H9 (cell line): Measurements from ENCODE around the gene SMC3. TPM values are rescaled to one million over a fixed set of nuclear protein-coding genes. Genes with fewer than 3 reads are reported as not detected.

ENCODE experiments used
- DNase-seq: peaks from one replicate; pipeline ENCODE4 v3.0.0-alpha.2; 2017
- H2AFZ ChIP-seq: one replicate; pipeline ENCODE4 v1.6.1; 2013; ENCODE audit warnings: mild to moderate bottlenecking, low read length, control low read depth, moderate library complexity
- H2AK5ac ChIP-seq: 2 replicates; pipeline ENCODE4 v1.6.1; 2013; ENCODE audit warnings: low read length, control low read depth, mixed read lengths; ENCODE audit not compliant: insufficient read length
- H2BK120ac ChIP-seq: one replicate; pipeline ENCODE4 v1.6.1; 2013; ENCODE audit warnings: low read depth, mild to moderate bottlenecking, low read length, control low read depth, inconsistent platforms; ENCODE audit not compliant: poor library complexity, severe bottlenecking
- H2BK12ac ChIP-seq: 2 replicates; pipeline ENCODE4 v1.6.1; 2013; ENCODE audit warnings: low read length, control low read depth, mixed read lengths, low read depth; ENCODE audit not compliant: insufficient read length
- H2BK15ac ChIP-seq: 2 replicates; pipeline ENCODE4 v1.6.1; 2013; ENCODE audit warnings: low read depth, low read length, control low read depth
- H2BK20ac ChIP-seq: one replicate; pipeline ENCODE4 v1.6.1; 2013; ENCODE audit warnings: low read depth, mild to moderate bottlenecking, low read length, control low read depth, inconsistent platforms; ENCODE audit not compliant: poor library complexity, severe bottlenecking
- H2BK5ac ChIP-seq: 2 replicates; pipeline ENCODE4 v1.6.1; 2013; ENCODE audit warnings: low read length, control low read depth, mixed read lengths; ENCODE audit not compliant: insufficient read length
- H3K14ac ChIP-seq: 2 replicates; pipeline ENCODE4 v1.6.1; 2013; ENCODE audit warnings: low read length, control low read depth; ENCODE audit not compliant: insufficient read depth
- H3K18ac ChIP-seq: 2 replicates; pipeline ENCODE4 v1.6.1; 2013; ENCODE audit warnings: low read depth, mild to moderate bottlenecking, mixed read lengths, low read length, control low read depth; ENCODE audit not compliant: insufficient read length
- H3K23ac ChIP-seq: 2 replicates; pipeline ENCODE4 v1.6.1; 2013; ENCODE audit warnings: low read length, control low read depth, mixed read lengths, low read depth; ENCODE audit not compliant: insufficient read length
- H3K23me2 ChIP-seq: 2 replicates; pipeline ENCODE4 v1.6.1; 2013; ENCODE audit warnings: low read depth, mild to moderate bottlenecking, mixed read lengths, low read length, control low read depth; ENCODE audit not compliant: insufficient read length, poor library complexity, severe bottlenecking
- H3K27ac ChIP-seq: 2 replicates; pipeline ENCODE4 v1.5.1; 2013; ENCODE audit warnings: low read length, control low read depth, mixed read lengths, low read depth; ENCODE audit not compliant: insufficient read length
- H3K27me3 ChIP-seq: 2 replicates; pipeline ENCODE4 v1.6.1; 2013; ENCODE audit warnings: low read length, control low read depth, inconsistent platforms; ENCODE audit not compliant: insufficient read depth
- H3K4ac ChIP-seq: 2 replicates; pipeline ENCODE4 v1.6.1; 2013; ENCODE audit warnings: low read depth, mild to moderate bottlenecking, control low read depth, inconsistent platforms, low read length, moderate library complexity
- H3K4me1 ChIP-seq: 2 replicates; pipeline ENCODE4 v1.6.1; 2013; ENCODE audit warnings: low read length, control low read depth, inconsistent platforms; ENCODE audit not compliant: insufficient read depth
- H3K4me2 ChIP-seq: 2 replicates; pipeline ENCODE4 v1.6.1; 2013; ENCODE audit warnings: low read length, control low read depth, mixed read lengths; ENCODE audit not compliant: insufficient read length, insufficient read depth
- H3K56ac ChIP-seq: 2 replicates; pipeline ENCODE4 v1.6.1; 2013; ENCODE audit warnings: low read depth, mild to moderate bottlenecking, mixed read lengths, low read length, control low read depth; ENCODE audit not compliant: insufficient read length
- H3K79me1 ChIP-seq: 2 replicates; pipeline ENCODE4 v1.6.1; 2013; ENCODE audit warnings: low read depth, mild to moderate bottlenecking, moderate library complexity, low read length, control low read depth, inconsistent platforms; ENCODE audit not compliant: insufficient read depth, poor library complexity, severe bottlenecking
- H3K79me2 ChIP-seq: 2 replicates; pipeline ENCODE4 v1.6.1; 2013; ENCODE audit warnings: low read length, control low read depth, inconsistent platforms; ENCODE audit not compliant: insufficient read depth
- H3K9ac ChIP-seq: 2 replicates; pipeline ENCODE4 v1.6.1; 2013; ENCODE audit warnings: low read length, control low read depth, mixed read lengths; ENCODE audit not compliant: insufficient read length; ENCODE audit errors: extremely low read depth
- H3K9me3 ChIP-seq: one replicate; pipeline ENCODE4 v1.6.1; 2013; ENCODE audit warnings: low read depth, low read length, inconsistent platforms; ENCODE audit not compliant: control insufficient read depth
- H3T11ph ChIP-seq: one replicate; pipeline ENCODE4 v1.6.1; 2013; ENCODE audit warnings: mild to moderate bottlenecking, low read length, control low read depth, inconsistent platforms
- H4K20me1 ChIP-seq: one replicate; pipeline ENCODE4 v1.6.1; 2013; ENCODE audit not compliant: control insufficient read depth, insufficient read length, insufficient read depth
- H4K5ac ChIP-seq: 2 replicates; pipeline ENCODE4 v1.6.1; 2013; ENCODE audit warnings: low read depth, mild to moderate bottlenecking, mixed read lengths, low read length, control low read depth; ENCODE audit not compliant: insufficient read length
- H4K8ac ChIP-seq: replicated peaks from 2 replicates; pipeline ENCODE4 v1.6.1; 2013; ENCODE audit warnings: low read length, control low read depth, mixed read lengths, low read depth; ENCODE audit not compliant: insufficient read length
- H4K91ac ChIP-seq: 2 replicates; pipeline ENCODE4 v1.6.1; 2013; ENCODE audit warnings: low read depth, mild to moderate bottlenecking, moderate library complexity, mixed read lengths, low read length, control low read depth; ENCODE audit not compliant: insufficient read length
- H3K27ac Mint-ChIP-seq, 3 experiments: 2 replicates in 2 of 3; 3 replicates in 1 of 3; pipeline ENCODE4 v1.8.0; 2020 to 2021; ENCODE audit warnings: mixed read lengths in 3 of 3, mild to moderate bottlenecking in 1 of 3, moderate library complexity in 1 of 3
- H3K27me3 Mint-ChIP-seq: 2 replicates; pipeline ENCODE4 v1.8.0; 2021; ENCODE audit warnings: low read depth, mild to moderate bottlenecking, moderate library complexity, mixed read lengths
- H3K36me3 Mint-ChIP-seq, 3 experiments: 2 replicates in 2 of 3; 3 replicates in 1 of 3; pipeline ENCODE4 v1.8.0; 2020 to 2021; ENCODE audit warnings: low read depth in 3 of 3, mixed read lengths in 3 of 3; ENCODE audit not compliant: insufficient read depth in 1 of 3
- H3K4me1 Mint-ChIP-seq, 2 experiments: 2 replicates each; pipeline ENCODE4 v1.8.0; 2020; ENCODE audit warnings: mixed read lengths in 2 of 2
- H3K4me3 Mint-ChIP-seq, 2 experiments: 2 replicates in 1 of 2; 3 replicates in 1 of 2; pipeline ENCODE4 v1.8.0; 2020 to 2021; ENCODE audit warnings: mild to moderate bottlenecking in 2 of 2, mixed read lengths in 2 of 2, moderate library complexity in 1 of 2
- H3K9me3 Mint-ChIP-seq, 2 experiments: 2 replicates in 1 of 2; 3 replicates in 1 of 2; pipeline ENCODE4 v1.8.0; 2020; ENCODE audit warnings: mild to moderate bottlenecking in 2 of 2, mixed read lengths in 2 of 2, moderate library complexity in 1 of 2
- CTCF ChIP-seq: fragments of 200-600 bp; sonication (generic); conservative IDR thresholded peaks from 3 replicates; pipeline ENCODE4 v1.8.0; 2021; ENCODE audit warnings: antibody characterized with exemption, mild to moderate bottlenecking
- WGBS: extraction: QIAGEN DNeasy Blood & Tissue Kit; methylation state at CpG from one replicate; pipeline ENCODE4 v1.1.7; 2013; ENCODE audit warnings: missing lambda C conversion rate, low lambda C conversion rate, mixed read lengths; ENCODE audit not compliant: insufficient read length; ENCODE audit errors: extremely low coverage; 5-methylcytosine and 5-hydroxymethylcytosine counted together
- total RNA-seq: library from RNA; stranded (reverse); gene quantifications from 2 replicates; pipeline ENCODE4 v1.2.1, GENCODE V29; 2021

The SMC3 gene
- total RNA-seq, 1 experiment from 2014 or later = 82.4 TPM

- no CpG with 5 or more reads among the region's 2 CpGs for WGBS
- no peak overlapping the region for H3K27ac ChIP-seq
Measured at GRCh38 chr10:110609605-110610004, 42.1 kb downstream of the SMC3 start.

More at GRCh38 chr10:110609605-110610004, 42.1 kb downstream of the SMC3 start:
- Histone ChIP-seq H3K79me1 (no peaks in the 10 kb centered on the region), H4K91ac (no peak overlapping the region), H3K4me1 (peaks cover 4% of the 10 kb centered on the region; the same call in 1 of the 2 replicates), H4K8ac (no peak overlapping the region), H3K23me2 (no peaks in the 10 kb centered on the region), H2AFZ (no peak overlapping the region), H2BK12ac (no peak overlapping the region), H2BK20ac (no peak overlapping the region), H3K27me3 (no peaks in the 10 kb centered on the region), H2BK15ac (no peak overlapping the region), H3K14ac (no peak overlapping the region), H3K9me3 (no peaks in the 10 kb centered on the region), H3K18ac (no peak overlapping the region), H3T11ph (no peak overlapping the region), H3K9ac (no peak overlapping the region), H3K56ac (no peak overlapping the region), H4K20me1 (no peaks in the 10 kb centered on the region), H3K23ac (no peak overlapping the region), H3K79me2 (no peaks in the 10 kb centered on the region), H3K4me2 (no peak overlapping the region), H2BK5ac (no peak overlapping the region), H4K5ac (no peak overlapping the region), H2AK5ac (no peak overlapping the region), H2BK120ac (no peak overlapping the region), H3K4ac (no peak overlapping the region)
- Mint-ChIP-seq H3K4me1 (peaks cover 20 to 26% of the 10 kb centered on the region in 2 experiments), H3K27ac (peak overlapping the region in 1 of 3 experiments; percentile 33; a peak in 1 of 7 replicates), H3K27me3 (no peaks in the 10 kb centered on the region; the same call in 1 of the 2 replicates), H3K9me3 (no peaks in the 10 kb centered on the region), H3K36me3 (peaks cover 6 to 18% (median 16%) of the 10 kb centered on the region in 3 experiments; a peak in 6 of 7 replicates), H3K4me3 (no peak overlapping the region)
- no peak for DNase-seq
- no peak for TF ChIP-seq CTCF
